Measurements from ENCODE around the gene ZNF501. TPM values are rescaled to one million over a fixed set of nuclear protein-coding genes. Genes with fewer than 3 reads are reported as not detected.

ZNF501 gene
- total and polyA plus RNA-seq, 2 experiments from 2014 or later, result 4.2 to 6.6 TPM

- TF ChIP-seq STAT1 (IDR thresholded peaks at IDR 0.05; ENCODE audit: unreplicated experiment) (no peak), NANOG (IDR thresholded peaks at IDR 0.05; ENCODE audit: borderline replicate concordance) (no peak), ZNF331 (CRISPR knock-in tag; IDR thresholded peaks at IDR 0.05; ENCODE audit: low read depth) (no peak), REST (IDR thresholded peaks at IDR 0.05; ENCODE audit: unreplicated experiment) (no peak), ZNF462 (CRISPR knock-in tag; IDR thresholded peaks at IDR 0.05) (no peak), ETS1 (IDR thresholded peaks at IDR 0.05) (no peak), ZNF114 (CRISPR knock-in tag; IDR thresholded peaks at IDR 0.05) (no peak), EZH2 (IDR thresholded peaks at IDR 0.05; ENCODE audit: low read depth, unreplicated experiment) (no peak), EZH2phosphoT487 (IDR thresholded peaks at IDR 0.05; ENCODE audit: unreplicated experiment) (no peak), CREB1 (CRISPR knock-in tag; IDR thresholded peaks at IDR 0.05; ENCODE audit: low read depth) (no peak), POLR2AphosphoS5 (IDR thresholded peaks at IDR 0.05; ENCODE audit: low read depth) (no peak), JUNB (IDR thresholded peaks at IDR 0.05; ENCODE audit: unreplicated experiment) (no peak), CTCF (conservative IDR thresholded peaks at IDR 0.05; ENCODE audit: low read depth in 2 of 2) (no peak)
- H3K9me3 Mint-ChIP-seq, result peaks cover 74% of the 10 kb centered on the region
- no peak for DNase-seq (ENCODE audit: low spot score)
- peaks cover 35% of the 10 kb centered on the region for H3K36me3 Mint-ChIP-seq (ENCODE audit: low read depth)
- Histone ChIP-seq H3K4me2 (no peak overlapping the region), H3K27ac (ENCODE audit: low read depth) (no peak overlapping the region), H3K4me3 (no peak overlapping the region), H3K36me3 (ENCODE audit: insufficient read depth) (no peaks in the 10 kb centered on the region), H3K27me3 (ENCODE audit: insufficient read depth) (no peaks in the 10 kb centered on the region), H3K9me2 (ENCODE audit: insufficient read depth) (0 out of 2 replicates have a peak, but pooled peaks cover 27% of the 10 kb centered on the region), H3F3A (replicated peaks; ENCODE audit: low read depth) (no peaks in the 10 kb centered on the region), H3K4me1 (ENCODE audit: insufficient read depth) (0 out of 2 replicates have a peak, but pooled peaks cover 3% of the 10 kb centered on the region), H3K79me2 (replicated peaks; ENCODE audit: insufficient read depth) (no peaks in the 10 kb centered on the region), H2AFZ (no peak overlapping the region), H4K20me1 (replicated peaks; ENCODE audit: insufficient read depth) (no peaks in the 10 kb centered on the region; the same call in 1 of the 2 replicates)
- H3K4me3 Mint-ChIP-seq, result no peak overlapping the region
- no peaks in the 10 kb centered on the region for H3K27me3 Mint-ChIP-seq (ENCODE audit: insufficient read depth, low read depth, poor library complexity)
- peaks cover 3% of the 10 kb centered on the region for H3K4me1 Mint-ChIP-seq
- no peak overlapping the region for H3K27ac Mint-ChIP-seq
- ATAC-seq, result no peak
These were observed 41.5 kb upstream of the ZNF501 start for GRCh38 chr3:44687898-44688297.
